Breast epithelium (tissue), 3 donors: ENCODE results near the gene KCTD10.

Experiments
- CTCF ChIP-seq, 3 donors: fragments of 450-650 bp; IDR thresholded peaks; one replicate each; pipeline ENCODE4 v1.5.1; 2016 to 2017; ENCODE audit warnings: antibody characterized with exemption in 3 of 3, mild to moderate bottlenecking in 3 of 3, moderate library complexity in 3 of 3
- POLR2A ChIP-seq: fragments of 450-650 bp; IDR thresholded peaks from one replicate; pipeline ENCODE4 v1.6.1; 2016; ENCODE audit warnings: antibody characterized with exemption, mild to moderate bottlenecking, moderate library complexity

- TF ChIP-seq CTCF (IDR thresholded peaks at IDR 0.05) (no peak), POLR2A (no peak)
These were observed 48.1 kb upstream of the KCTD10 start for GRCh38 chr12:109525279-109525585.
